ENCODE measurements around the gene NKTR. TPM values are rescaled to one million over a fixed set of nuclear protein-coding genes. Genes with fewer than 3 reads are reported as not detected.

Gene NKTR
- total RNA-seq, 4 donors from 2014 or later = 47.7 to 328 (median 66.8) TPM

- Histone ChIP-seq H3K4me1 (peaks cover 26% of the 10 kb centered on the region), H3K36me3 (no peaks in the 10 kb centered on the region), H3K27me3 (peaks cover 8% of the 10 kb centered on the region), H3K4me3 (no peak overlapping the region), H3K9me3 (no peaks in the 10 kb centered on the region), H3K27ac (no peak overlapping the region)
- peak in 1 of 2 donors; percentile 43 for DNase-seq (ENCODE audit: low spot score in 2 of 2)
- TF ChIP-seq POLR2AphosphoS5 (IDR thresholded peaks at IDR 0.05) = no peak
- TF ChIP-seq EP300 (IDR thresholded peaks at IDR 0.05) = no peak
- TF ChIP-seq CTCF (IDR thresholded peaks at IDR 0.05) = no peak
- TF ChIP-seq POLR2A (IDR thresholded peaks at IDR 0.05) = no peak
- WGBS = 77% methylated on average over 7 of the region's 7 CpGs
Observed at GRCh38 chr3:42686832-42687650, 86.6 kb downstream of the NKTR start.

- H3K4me1 ChIP-seq = peaks cover 26% of the 10 kb centered on the region
- peaks cover 8% of the 10 kb centered on the region for H3K27me3 ChIP-seq
- DNase-seq (ENCODE audit: low spot score in 2 of 2) = peak in 1 of 2 donors; percentile 61
- TF ChIP-seq POLR2A (IDR thresholded peaks at IDR 0.05) (no peak), POLR2AphosphoS5 (IDR thresholded peaks at IDR 0.05) (no peak), EP300 (IDR thresholded peaks at IDR 0.05) (no peak), CTCF (IDR thresholded peaks at IDR 0.05) (no peak)
- H3K9me3 ChIP-seq = no peaks in the 10 kb centered on the region
- H3K4me3 ChIP-seq = no peak overlapping the region
- H3K36me3 ChIP-seq = no peaks in the 10 kb centered on the region
- no peak overlapping the region for H3K27ac ChIP-seq
- WGBS = 88% methylated on average over 14 of the region's 15 CpGs
Observed at GRCh38 chr3:42688016-42688415, 87.5 kb downstream of the NKTR start.

DNA sequence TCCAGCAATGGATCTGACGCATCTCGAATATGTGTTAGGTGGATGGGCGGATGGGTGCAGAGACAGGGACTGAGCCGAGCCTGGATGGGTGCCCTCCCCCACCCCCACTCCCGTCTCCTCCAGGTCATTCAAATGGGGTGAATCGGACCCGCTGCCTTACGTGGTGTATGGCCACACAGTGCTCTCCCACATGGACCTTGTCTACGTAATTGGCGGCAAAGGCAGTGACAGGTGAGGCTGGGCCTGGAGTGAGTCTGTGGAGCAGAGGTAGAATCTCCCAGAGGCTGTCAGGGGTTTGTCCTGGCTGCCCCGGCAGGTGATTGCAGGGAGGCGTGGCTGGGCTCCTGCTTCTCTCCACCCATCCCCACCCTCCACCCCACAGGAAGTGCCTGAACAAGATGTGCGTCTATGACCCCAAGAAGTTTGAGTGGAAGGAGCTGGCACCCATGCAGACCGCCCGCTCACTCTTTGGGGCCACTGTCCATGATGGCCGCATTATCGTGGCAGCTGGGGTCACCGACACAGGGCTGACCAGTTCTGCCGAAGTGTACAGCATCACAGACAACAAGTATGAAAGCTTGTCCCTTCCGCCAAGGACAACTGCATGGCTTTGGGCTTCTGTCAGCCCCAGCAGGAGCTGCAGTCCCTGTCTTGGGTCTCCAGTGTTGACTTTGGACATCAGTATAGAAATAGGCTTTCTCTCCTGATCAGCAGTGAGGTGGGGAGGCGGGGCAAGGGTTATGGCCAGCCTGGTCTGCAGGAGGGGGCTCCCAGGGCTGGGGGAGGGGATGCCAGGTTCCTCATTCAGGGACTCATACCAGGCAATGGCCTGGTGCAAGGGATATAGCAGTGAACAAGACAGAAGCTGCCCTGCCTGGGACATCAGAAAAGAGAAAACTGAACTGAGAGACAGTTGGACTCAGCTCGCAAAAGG, 88.3 kb downstream of the NKTR start:
- Histone ChIP-seq H3K27ac (no peak overlapping the region), H3K4me3 (no peak overlapping the region), H3K4me1 (peaks cover 21% of the 10 kb centered on the region), H3K36me3 (no peaks in the 10 kb centered on the region), H3K27me3 (peaks cover 8% of the 10 kb centered on the region), H3K9me3 (no peaks in the 10 kb centered on the region)
- peak in 1 of 2 donors; percentile 47 for DNase-seq (ENCODE audit: low spot score in 2 of 2)
- TF ChIP-seq CTCF (IDR thresholded peaks at IDR 0.05) = no peak
- TF ChIP-seq EP300 (IDR thresholded peaks at IDR 0.05) = no peak
- TF ChIP-seq POLR2AphosphoS5 (IDR thresholded peaks at IDR 0.05) = no peak
- TF ChIP-seq POLR2A (IDR thresholded peaks at IDR 0.05) = no peak
- 94% methylated on average over 19 of the region's 22 CpGs for WGBS

DNA sequence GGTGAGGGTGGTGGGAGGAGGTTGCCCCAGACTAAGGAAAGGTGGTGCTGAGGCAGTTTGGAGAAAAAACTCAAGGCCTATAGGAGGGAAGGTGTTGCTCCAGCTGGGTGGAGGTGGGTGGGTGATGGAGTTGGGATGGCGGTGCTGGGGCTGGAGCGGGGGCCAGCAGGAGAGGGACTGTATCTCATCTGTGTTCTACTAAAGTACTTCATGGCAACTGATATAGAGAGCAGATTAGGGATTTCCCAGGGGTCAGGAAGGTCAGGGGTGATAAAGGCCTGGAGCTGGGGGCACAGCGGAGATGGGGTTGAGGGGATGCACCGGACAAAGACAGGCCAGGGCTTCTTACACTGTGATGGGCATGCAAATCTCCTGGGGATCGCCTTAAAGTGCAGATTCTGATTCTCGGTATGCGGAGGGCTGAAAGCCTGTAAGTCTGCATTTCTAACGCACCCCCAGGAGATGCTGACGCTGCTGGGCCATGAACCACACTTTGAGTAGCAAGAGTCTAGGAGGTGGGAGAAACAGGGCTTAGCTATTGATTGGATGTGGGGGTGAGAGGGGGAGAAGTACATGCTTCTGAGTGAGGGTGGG, 89.0 kb downstream of the NKTR start:
- H3K9me3 ChIP-seq = no peaks in the 10 kb centered on the region
- peak in 1 of 2 donors; percentile 25 for DNase-seq (ENCODE audit: low spot score in 2 of 2)
- H3K27ac ChIP-seq = no peak overlapping the region
- WGBS = 88% methylated on average over 9 of the region's 9 CpGs
- peaks cover 8% of the 10 kb centered on the region for H3K27me3 ChIP-seq
- H3K4me3 ChIP-seq = no peak overlapping the region
- no peaks in the 10 kb centered on the region for H3K36me3 ChIP-seq
- peaks cover 14% of the 10 kb centered on the region for H3K4me1 ChIP-seq
- no peak for TF ChIP-seq CTCF (IDR thresholded peaks at IDR 0.05)
- no peak for TF ChIP-seq POLR2AphosphoS5 (IDR thresholded peaks at IDR 0.05)
- TF ChIP-seq EP300 (IDR thresholded peaks at IDR 0.05) = no peak
- TF ChIP-seq POLR2A (IDR thresholded peaks at IDR 0.05) = no peak

Measured in suprapubic skin (tissue), 4 donors.